Testis (tissue), 2 donors: ENCODE measurements around the gene STEAP3.

Source experiments
- CTCF ChIP-seq, 3 experiments: fragments of 450-650 bp in 2 of 3; fragments of 200-600 bp in 1 of 3; sonication (generic) in 1 of 3; IDR thresholded peaks; one replicate each; pipeline ENCODE4 v1.5.1; 2016 to 2019; ENCODE audit warnings: antibody characterized with exemption in 3 of 3, mild to moderate bottlenecking in 2 of 3, moderate library complexity in 1 of 3
- POLR2A ChIP-seq: fragments of 450-650 bp; IDR thresholded peaks from one replicate; pipeline ENCODE4 v1.6.1; 2017; ENCODE audit warnings: antibody characterized with exemption, mild to moderate bottlenecking, moderate library complexity

- no peak for TF ChIP-seq CTCF (IDR thresholded peaks at IDR 0.05)
- TF ChIP-seq POLR2A, result no peak
Measured at GRCh38 chr2:119195887-119196286, 27.7 kb upstream of the STEAP3 start.
